HG03139 (cell line): ENCODE measurements around the gene PSG6.
"Not testable (repeated sequence)": the region's sequence is repeated elsewhere in the genome, so short reads cannot be mapped to it uniquely, and the experiment has no call there.

ENCODE experiments used
- ATAC-seq: cut with Tn5 transposase; IDR thresholded peaks from one replicate; pipeline ENCODE4 v1.9.1; 2021; ENCODE audit not compliant: unreplicated experiment

The PSG6 gene

DNA sequence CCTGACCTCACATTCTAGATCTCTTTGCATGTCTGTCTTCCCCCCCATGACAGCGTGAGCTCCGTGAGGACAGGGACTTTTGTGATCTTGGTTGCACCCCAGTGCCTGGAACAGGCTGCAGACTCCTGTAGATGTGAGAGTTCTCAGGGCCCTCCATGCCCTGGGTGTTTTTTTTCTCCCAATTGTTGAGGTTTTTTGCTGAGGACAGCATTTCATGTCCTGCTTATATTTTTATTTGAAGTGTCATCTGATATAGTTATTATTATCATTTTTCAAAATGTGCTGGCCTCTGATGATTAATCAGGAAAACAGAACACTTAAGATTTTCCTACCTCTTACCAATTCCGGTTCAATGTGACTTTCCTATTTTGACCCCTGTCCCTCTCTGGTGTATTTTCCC is 62.9 kb downstream of the PSG6 start:
- ATAC-seq = not testable (repeated sequence)

DNA sequence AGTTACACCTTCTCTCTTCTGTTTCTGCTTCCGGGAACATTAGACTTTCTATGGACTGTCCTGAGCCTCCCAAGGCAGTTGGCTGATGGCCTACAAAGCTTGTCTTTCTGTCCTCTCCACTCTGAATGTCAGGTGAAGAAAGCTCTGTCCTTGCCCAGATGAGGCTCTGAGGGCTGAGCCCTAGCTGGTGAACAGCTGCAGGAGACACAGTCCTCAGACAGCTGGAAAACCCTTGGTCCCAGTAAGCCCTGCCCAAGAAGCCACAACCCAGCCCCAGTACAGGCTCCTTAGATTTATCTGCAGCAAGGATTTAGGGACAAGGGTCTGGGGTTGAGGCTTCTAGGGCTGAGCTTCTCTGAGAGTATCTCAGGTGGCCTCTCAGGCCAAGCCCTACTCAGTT is 64.5 kb downstream of the PSG6 start:
- ATAC-seq = not testable (repeated sequence)

DNA sequence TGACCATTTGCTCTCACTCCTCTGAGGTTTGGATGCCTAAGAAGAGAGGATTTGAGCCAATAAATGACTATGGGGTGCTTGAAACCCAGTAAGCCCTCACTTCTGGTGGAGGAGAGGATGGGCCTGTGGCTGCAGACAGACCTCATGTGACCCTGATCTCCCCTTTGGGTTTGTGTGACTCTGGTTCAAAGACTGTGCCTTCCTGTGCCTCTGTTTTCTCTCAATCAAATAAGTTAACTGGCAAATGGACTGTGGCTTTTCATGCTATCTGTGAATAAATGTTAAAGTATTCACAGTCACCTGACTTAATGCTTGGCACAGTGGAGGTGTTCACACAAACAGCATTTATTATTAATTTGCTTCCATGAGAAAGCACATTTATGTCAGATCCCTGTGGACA is 64.9 kb downstream of the PSG6 start:
- ATAC-seq = not testable (repeated sequence)
